C4-2B (cell line): ENCODE measurements around the gene NUDT1.

Experiments
- ZFX ChIP-seq: fragments of 450-650 bp; IDR thresholded peaks from 2 replicates; pipeline ENCODE4 v1.6.1; 2017
- TF ChIP-seq, protein P1 (sequence below): fragments of 450-650 bp; conservative IDR thresholded peaks from 2 replicates; pipeline ENCODE4 v1.5.1; 2017; ENCODE audit warnings: mild to moderate bottlenecking

DNA sequence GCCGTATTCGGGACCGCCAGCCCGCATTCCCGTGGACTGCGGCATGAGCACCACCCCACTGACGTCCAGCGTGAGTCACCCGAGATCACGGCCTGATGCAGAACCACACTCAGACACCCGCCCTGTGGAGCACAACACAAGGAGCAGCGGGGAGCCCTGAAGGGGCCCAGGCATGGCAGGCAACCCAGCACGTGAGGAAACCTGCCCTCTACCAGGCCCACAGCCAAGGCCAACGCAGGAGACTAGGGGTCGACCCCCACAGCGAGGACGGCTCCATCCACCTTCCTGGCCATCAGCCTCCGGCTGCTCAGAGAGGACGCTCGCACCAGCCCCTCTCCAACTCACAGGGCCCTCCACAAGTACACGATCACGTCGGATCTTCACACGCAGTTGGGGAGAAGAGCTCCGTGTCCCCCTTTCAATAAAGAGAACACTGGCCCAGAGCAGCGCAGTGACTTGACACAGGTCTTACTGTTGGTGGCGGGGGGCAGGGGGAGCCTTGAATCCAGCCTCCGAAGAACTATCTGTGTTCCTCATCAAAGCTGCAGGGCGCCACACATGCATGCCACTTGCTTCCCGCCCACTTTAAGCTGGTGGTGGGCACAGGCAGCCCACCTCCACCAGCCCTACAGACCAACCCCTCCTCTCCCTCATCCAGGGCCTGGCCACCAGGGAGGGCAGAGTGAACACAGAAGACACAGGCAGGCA lies 31.3 kb upstream of the NUDT1 start:
- TF ChIP-seq, protein P1, sequence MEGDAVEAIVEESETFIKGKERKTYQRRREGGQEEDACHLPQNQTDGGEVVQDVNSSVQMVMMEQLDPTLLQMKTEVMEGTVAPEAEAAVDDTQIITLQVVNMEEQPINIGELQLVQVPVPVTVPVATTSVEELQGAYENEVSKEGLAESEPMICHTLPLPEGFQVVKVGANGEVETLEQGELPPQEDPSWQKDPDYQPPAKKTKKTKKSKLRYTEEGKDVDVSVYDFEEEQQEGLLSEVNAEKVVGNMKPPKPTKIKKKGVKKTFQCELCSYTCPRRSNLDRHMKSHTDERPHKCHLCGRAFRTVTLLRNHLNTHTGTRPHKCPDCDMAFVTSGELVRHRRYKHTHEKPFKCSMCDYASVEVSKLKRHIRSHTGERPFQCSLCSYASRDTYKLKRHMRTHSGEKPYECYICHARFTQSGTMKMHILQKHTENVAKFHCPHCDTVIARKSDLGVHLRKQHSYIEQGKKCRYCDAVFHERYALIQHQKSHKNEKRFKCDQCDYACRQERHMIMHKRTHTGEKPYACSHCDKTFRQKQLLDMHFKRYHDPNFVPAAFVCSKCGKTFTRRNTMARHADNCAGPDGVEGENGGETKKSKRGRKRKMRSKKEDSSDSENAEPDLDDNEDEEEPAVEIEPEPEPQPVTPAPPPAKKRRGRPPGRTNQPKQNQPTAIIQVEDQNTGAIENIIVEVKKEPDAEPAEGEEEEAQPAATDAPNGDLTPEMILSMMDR, result no peak
- no peak for TF ChIP-seq ZFX
